Activated CD4-positive, alpha-beta memory T cell treated with anti-CD3 and anti-CD28 coated beads, Interleukin-2, amount 10 ng/mL, durations not matched to agents 7 days and 5 days (primary cell): ENCODE measurements around the gene ACOD1. TPM values are rescaled to one million over a fixed set of nuclear protein-coding genes. Genes with fewer than 3 reads are reported as not detected.

Source experiments
- CTCF ChIA-PET: fragments of 350-600 bp; sonication (Branson Sonifier 250); formaldehyde crosslinking; loops from one replicate; lab custom pipeline; 2021; ENCODE audit warnings: antibody characterized with exemption, inconsistent platforms; lab: Charles Lee
- POLR2A ChIA-PET: fragments of 350-600 bp; sonication (Branson Sonifier 250); formaldehyde crosslinking; loops from one replicate; lab custom pipeline; 2021; ENCODE audit warnings: antibody characterized with exemption; lab: Charles Lee
- DNase-seq: peaks from one replicate; pipeline ENCODE4 v3.0.0-alpha.2; 2020
- H3K27ac Mint-ChIP-seq: one replicate; pipeline ENCODE4 v1.8.0; 2021; ENCODE audit warnings: mild to moderate bottlenecking, mixed read lengths
- H3K27me3 Mint-ChIP-seq: one replicate; pipeline ENCODE4 v1.8.0; 2021; ENCODE audit warnings: mixed read lengths
- H3K36me3 Mint-ChIP-seq: one replicate; pipeline ENCODE4 v1.8.0; 2021; ENCODE audit warnings: low read depth, mixed read lengths
- H3K4me1 Mint-ChIP-seq: one replicate; pipeline ENCODE4 v1.8.0; 2021; ENCODE audit warnings: mixed read lengths
- H3K4me3 Mint-ChIP-seq: one replicate; pipeline ENCODE4 v1.8.0; 2021; ENCODE audit warnings: mild to moderate bottlenecking, mixed read lengths
- H3K9me3 Mint-ChIP-seq: one replicate; pipeline ENCODE4 v1.8.0; 2021; ENCODE audit warnings: mixed read lengths
- total RNA-seq, 2 experiments: library from RNA; stranded (reverse); gene quantifications; one replicate each; pipeline ENCODE4 v1.2.3, GENCODE V29; 2021

Gene ACOD1
- total RNA-seq, 2 experiments from 2014 or later = not detected

DNA sequence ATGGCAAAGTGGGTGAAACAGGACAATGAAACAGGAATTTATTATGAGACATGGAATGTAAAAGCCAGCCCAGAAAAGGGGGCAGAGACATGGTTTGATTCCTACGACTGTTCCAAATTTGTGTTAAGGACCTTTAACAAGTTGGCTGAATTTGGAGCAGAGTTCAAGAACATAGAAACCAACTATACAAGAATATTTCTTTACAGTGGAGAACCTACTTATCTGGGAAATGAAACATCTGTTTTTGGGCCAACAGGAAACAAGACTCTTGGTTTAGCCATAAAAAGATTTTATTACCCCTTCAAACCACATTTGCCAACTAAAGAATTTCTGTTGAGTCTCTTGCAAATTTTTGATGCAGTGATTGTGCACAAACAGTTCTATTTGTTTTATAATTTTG, 52.2 kb downstream of the ACOD1 start:
- no peak overlapping the region for H3K4me3 Mint-ChIP-seq
- DNase-seq = no peak
- no peaks in the 10 kb centered on the region for H3K27me3 Mint-ChIP-seq
- no peak overlapping the region for H3K27ac Mint-ChIP-seq
- CTCF ChIA-PET = interaction anchor here (1.9 to 3.6 kb wide), 2 partner anchors 20 to 478 kb away, joined by 9 to 19 read pairs; no protein-coding TSS in a partner anchor
- H3K4me1 Mint-ChIP-seq = peaks cover 15% of the 10 kb centered on the region
- no peaks in the 10 kb centered on the region for H3K9me3 Mint-ChIP-seq
- POLR2A ChIA-PET = interaction anchor here (1.1 to 4.1 kb wide), 2 partner anchors 8 kb away, joined by 3 to 35 read pairs; partner anchors contain the start of gene CLN5
- H3K36me3 Mint-ChIP-seq = peaks cover 48% of the 10 kb centered on the region

DNA sequence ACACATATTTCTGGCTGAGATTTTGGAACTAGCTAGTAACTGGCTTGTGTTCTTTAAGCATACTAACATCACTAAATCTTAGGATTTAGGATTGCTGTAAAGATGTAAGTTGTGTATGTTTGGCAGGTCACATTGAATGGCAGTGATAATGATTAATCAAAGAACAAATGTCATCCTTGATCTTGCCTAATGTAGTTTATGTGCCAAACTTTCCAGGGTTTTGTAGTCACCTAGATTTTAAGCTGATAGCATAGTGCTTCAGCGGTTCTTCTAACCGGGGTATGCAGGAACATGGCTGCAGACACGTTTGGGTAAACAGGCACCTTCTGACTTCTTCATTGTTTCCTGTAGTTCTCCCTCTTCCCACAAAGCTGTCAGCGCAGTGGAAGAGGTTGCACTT, 53.2 kb downstream of the ACOD1 start:
- Mint-ChIP-seq H3K27me3 (no peaks in the 10 kb centered on the region), H3K36me3 (peaks cover 40% of the 10 kb centered on the region), H3K4me1 (peaks cover 15% of the 10 kb centered on the region), H3K9me3 (no peaks in the 10 kb centered on the region), H3K4me3 (no peak overlapping the region), H3K27ac (no peak overlapping the region)
- POLR2A ChIA-PET = interaction anchor here (0.6 to 4.1 kb wide), 5 partner anchors 9 to 53 kb away, joined by 3 to 35 read pairs (median 4); partner anchors contain the start of genes CLN5 and FBXL3
- CTCF ChIA-PET = interaction anchor here (0.7 to 3.6 kb wide), 12 partner anchors 8 to 476 kb away, joined by 3 to 19 read pairs (median 4); partner anchors contain the start of gene KCTD12
- DNase-seq = no peak

DNA sequence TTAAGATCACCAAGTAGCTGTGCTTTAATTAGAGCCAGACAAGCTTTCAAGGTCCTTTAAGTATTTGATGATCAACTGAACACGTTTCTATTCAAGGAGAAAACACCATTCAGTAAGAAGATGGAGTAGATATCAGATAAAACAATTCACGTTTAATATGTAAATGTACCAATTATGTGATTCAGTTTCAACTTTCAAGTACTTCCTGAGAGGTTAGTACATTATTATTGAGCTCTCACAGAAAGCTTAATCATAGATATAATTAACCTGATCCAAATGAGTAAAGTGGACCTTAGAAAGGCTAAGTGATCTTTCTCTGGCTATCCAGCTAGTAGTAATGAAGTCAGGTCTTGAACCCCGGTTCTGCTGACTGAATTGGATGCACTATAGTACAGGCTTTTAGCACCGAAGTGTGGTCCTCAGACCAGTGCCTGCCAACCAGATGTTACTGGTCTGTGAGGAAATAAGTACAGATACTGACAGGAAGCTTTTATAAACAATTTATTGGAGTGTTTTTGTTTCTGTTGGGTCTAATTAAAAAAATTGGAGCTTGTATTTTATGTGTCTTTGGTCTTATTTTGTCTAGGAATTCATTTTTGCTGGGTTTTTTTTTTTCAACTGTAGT, 53.8 kb downstream of the ACOD1 start:
- H3K9me3 Mint-ChIP-seq = no peaks in the 10 kb centered on the region

DNA sequence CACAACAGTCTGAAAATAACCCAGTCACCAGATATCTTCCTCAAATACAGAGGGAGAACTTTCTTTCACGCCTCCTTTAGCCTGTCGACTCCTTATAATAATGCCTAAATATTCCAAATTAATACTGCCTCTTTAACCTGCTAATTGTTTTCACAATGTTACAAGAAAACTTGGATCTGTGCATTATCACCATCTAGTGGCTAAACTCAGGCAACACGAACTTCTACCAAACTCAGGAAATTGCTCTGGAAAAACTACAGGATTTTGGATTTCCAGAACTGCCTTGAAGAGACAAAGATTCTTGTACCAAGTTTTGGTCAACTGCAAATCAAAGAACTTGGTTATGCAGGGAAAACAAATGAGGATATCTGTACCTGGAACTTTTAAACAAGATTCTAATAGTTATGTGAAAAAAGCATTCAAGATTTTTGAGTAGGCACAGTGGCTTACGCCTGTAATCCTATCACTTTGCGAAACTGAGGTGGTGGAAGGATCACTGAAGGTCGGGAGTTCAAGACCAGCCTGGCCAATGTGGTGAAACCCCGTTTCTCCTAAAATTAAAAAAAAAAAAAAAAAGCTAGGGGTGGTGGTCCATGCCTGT, 54.4 kb downstream of the ACOD1 start:
- Mint-ChIP-seq H3K4me1 (peaks cover 19% of the 10 kb centered on the region), H3K4me3 (no peak overlapping the region), H3K9me3 (no peaks in the 10 kb centered on the region), H3K27ac (no peak overlapping the region), H3K36me3 (peaks cover 43% of the 10 kb centered on the region), H3K27me3 (no peaks in the 10 kb centered on the region)
- ChIA-PET POLR2A (interaction anchor here (0.9 to 4.1 kb wide), 3 partner anchors 10 to 475 kb away, joined by 3 to 35 read pairs (median 10); partner anchors contain the start of genes CLN5 and FBXL3), CTCF (interaction anchor here (0.6 to 3.6 kb wide), 14 partner anchors 9 to 511 kb away, joined by 3 to 19 read pairs (median 4); no protein-coding TSS in a partner anchor)
- no peak for DNase-seq

More for the DNA sequence above, 53.8 kb downstream of the ACOD1 start:
- H3K27me3 Mint-ChIP-seq = no peaks in the 10 kb centered on the region
- DNase-seq = no peak
- peaks cover 16% of the 10 kb centered on the region for H3K4me1 Mint-ChIP-seq
- CTCF ChIA-PET = interaction anchor here (0.7 to 3.6 kb wide), 14 partner anchors 8 to 476 kb away, joined by 3 to 19 read pairs (median 4); partner anchors contain the start of gene KCTD12
- no peak overlapping the region for H3K27ac Mint-ChIP-seq
- H3K36me3 Mint-ChIP-seq = peaks cover 37% of the 10 kb centered on the region
- H3K4me3 Mint-ChIP-seq = no peak overlapping the region
- POLR2A ChIA-PET = interaction anchor here (0.6 to 4.1 kb wide), 5 partner anchors 8 to 475 kb away, joined by 3 to 35 read pairs (median 4); partner anchors contain the start of genes CLN5 and FBXL3

Other genes with a start within 250 kb of the ACOD1 start
- gene KCTD12, start 62.1 kb upstream of the ACOD1 start, total RNA-seq = 1 to 10 TPM; 7.1 to 7.3 TPM
- gene CLN5, start 43.6 kb downstream of the ACOD1 start, total RNA-seq = 10 to 100 TPM; 13.0 to 15.6 TPM
- gene FBXL3, start 78.6 kb downstream of the ACOD1 start, total RNA-seq = 10 to 100 TPM; 38.6 to 43.3 TPM